HepG2 (cell line): Measurements from ENCODE around the gene PRMT7. TPM values are rescaled to one million over a fixed set of nuclear protein-coding genes. Genes with fewer than 3 reads are reported as not detected.

ENCODE experiments used
- HDAC1 ChIP-seq: sonication (generic); formaldehyde crosslinking; IDR thresholded peaks from 2 replicates; pipeline ENCODE4 v1.5.1; 2020; ENCODE audit warnings: mild to moderate bottlenecking, missing genetic modification reagents
- JARID2 ChIP-seq: sonication (generic); formaldehyde crosslinking; IDR thresholded peaks from 2 replicates; pipeline ENCODE4 v1.8.1; 2023; ENCODE audit warnings: missing genetic modification reagents, inconsistent platforms; ENCODE audit not compliant: insufficient replicate concordance
- MYC ChIP-seq: sonication (generic); formaldehyde crosslinking; IDR thresholded peaks from 2 replicates; pipeline ENCODE4 v1.9.0; 2021; ENCODE audit warnings: missing genetic modification reagents, borderline replicate concordance
- MZF1 ChIP-seq: sonication (generic); formaldehyde crosslinking; IDR thresholded peaks from 2 replicates; pipeline ENCODE4 v1.8.1; 2023; ENCODE audit warnings: mild to moderate bottlenecking, missing genetic modification reagents, borderline replicate concordance
- SOX5 ChIP-seq: IDR thresholded peaks from 2 replicates; pipeline ENCODE4 v1.6.1; 2016; ENCODE audit warnings: borderline replicate concordance
- ZNF749 ChIP-seq: sonication (generic); formaldehyde crosslinking; IDR thresholded peaks from 2 replicates; pipeline ENCODE4 v1.8.0; 2022; ENCODE audit warnings: mild to moderate bottlenecking, missing genetic modification reagents, moderate library complexity, borderline replicate concordance
- polyA plus RNA-seq, 8 experiments: library from polyadenylated mRNA; depleted of rRNA in 3 of 8; stranded (reverse) in 7 of 8; unstranded in 1 of 8; fragments of >200 nt; fragmentation: Illumina TruSeq in 4 of 8; extraction: Trizol in 4 of 8; gene quantifications; 2 replicates each; pipeline versions ENCODE4 v1.2.1 to v1.2.3, GENCODE V29; 2011 to 2016; ENCODE audit warnings: low read depth in 4 of 8, missing spikeins in 1 of 8, mixed read lengths in 1 of 8; ENCODE audit not compliant: insufficient read depth in 1 of 8
- total RNA-seq, 5 experiments: library from RNA; depleted of rRNA; stranded (reverse); fragments of >200 nt; fragmentation: Illumina TruSeq; extraction: Trizol; gene quantifications; 2 replicates each; pipeline ENCODE4 v1.2.3, GENCODE V29; 2016; ENCODE audit warnings: low read depth in 1 of 5
- TF ChIP-seq, protein P1 (sequence below): sonication (generic); formaldehyde crosslinking; IDR thresholded peaks from 2 replicates; pipeline ENCODE4 v1.5.0; 2020; ENCODE audit warnings: mild to moderate bottlenecking, missing genetic modification reagents
- TF ChIP-seq, protein P2 (sequence below), 2 experiments: fragments of 450-650 bp in 1 of 2; sonication (generic) in 1 of 2; formaldehyde crosslinking in 1 of 2; IDR thresholded peaks; 2 replicates each; pipeline versions ENCODE4 v1.6.1 to v1.8.0; 2016 to 2022; ENCODE audit warnings: antibody characterized with exemption in 1 of 2, mild to moderate bottlenecking in 1 of 2, missing genetic modification reagents in 1 of 2
- TF ChIP-seq, protein P3 (sequence below): sonication (generic); formaldehyde crosslinking; IDR thresholded peaks from 2 replicates; pipeline ENCODE4 v1.4.0; 2020; ENCODE audit warnings: missing genetic modification reagents

The PRMT7 gene
- total and polyA plus RNA-seq, 2 of the 13 experiments (the other 11 are each of a cell fraction or from before 2014, with no cell fraction given), result 47.5 to 55.0 TPM

DNA sequence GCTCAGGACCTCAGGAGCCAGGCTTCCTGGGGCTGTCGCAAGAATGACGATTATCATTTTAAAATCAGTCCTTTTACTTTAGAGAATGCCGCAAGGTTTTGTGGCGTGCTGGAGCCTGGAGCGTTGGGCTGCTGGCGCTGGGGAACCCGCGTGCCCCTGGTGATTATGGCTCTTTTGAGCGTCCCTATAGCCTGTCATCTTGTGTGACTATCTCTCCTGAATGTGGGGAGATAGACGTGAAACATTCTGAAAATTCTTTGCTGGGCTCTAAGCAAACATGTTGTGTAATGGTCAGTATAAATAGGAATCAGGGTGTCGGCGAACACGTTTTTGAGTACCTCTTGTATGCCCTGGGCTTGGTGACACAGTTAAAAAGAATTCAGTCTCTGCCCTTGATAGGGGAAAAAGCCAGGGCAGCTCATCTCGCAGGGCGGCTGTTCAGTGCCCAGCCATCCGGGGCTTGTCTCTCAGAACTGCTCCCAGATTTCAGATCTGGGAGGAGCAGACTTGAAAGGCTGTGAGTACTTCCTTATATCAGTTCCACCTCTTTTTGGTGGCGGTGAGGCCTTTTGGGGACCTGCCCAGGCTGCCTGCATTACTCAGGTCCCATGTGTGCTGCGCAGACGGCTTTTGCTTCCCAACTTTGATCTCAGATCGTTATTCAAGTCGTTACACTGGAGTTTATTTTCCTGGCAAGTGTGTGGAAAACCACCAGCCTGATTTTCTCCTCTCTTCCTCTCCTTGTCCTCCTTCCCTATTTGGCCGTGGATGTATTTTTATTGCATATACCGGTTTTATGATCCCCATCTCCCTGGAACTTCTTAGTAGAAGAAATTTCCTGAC, 45.5 kb upstream of the PRMT7 start (continued):
- TF ChIP-seq, protein P1, sequence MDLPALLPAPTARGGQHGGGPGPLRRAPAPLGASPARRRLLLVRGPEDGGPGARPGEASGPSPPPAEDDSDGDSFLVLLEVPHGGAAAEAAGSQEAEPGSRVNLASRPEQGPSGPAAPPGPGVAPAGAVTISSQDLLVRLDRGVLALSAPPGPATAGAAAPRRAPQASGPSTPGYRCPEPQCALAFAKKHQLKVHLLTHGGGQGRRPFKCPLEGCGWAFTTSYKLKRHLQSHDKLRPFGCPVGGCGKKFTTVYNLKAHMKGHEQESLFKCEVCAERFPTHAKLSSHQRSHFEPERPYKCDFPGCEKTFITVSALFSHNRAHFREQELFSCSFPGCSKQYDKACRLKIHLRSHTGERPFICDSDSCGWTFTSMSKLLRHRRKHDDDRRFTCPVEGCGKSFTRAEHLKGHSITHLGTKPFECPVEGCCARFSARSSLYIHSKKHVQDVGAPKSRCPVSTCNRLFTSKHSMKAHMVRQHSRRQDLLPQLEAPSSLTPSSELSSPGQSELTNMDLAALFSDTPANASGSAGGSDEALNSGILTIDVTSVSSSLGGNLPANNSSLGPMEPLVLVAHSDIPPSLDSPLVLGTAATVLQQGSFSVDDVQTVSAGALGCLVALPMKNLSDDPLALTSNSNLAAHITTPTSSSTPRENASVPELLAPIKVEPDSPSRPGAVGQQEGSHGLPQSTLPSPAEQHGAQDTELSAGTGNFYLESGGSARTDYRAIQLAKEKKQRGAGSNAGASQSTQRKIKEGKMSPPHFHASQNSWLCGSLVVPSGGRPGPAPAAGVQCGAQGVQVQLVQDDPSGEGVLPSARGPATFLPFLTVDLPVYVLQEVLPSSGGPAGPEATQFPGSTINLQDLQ (CRISPR knock-in tag), result peak; percentile 78
- no peak for TF ChIP-seq JARID2
- TF ChIP-seq MZF1 (CRISPR knock-in tag), result no peak
- TF ChIP-seq, protein P2, sequence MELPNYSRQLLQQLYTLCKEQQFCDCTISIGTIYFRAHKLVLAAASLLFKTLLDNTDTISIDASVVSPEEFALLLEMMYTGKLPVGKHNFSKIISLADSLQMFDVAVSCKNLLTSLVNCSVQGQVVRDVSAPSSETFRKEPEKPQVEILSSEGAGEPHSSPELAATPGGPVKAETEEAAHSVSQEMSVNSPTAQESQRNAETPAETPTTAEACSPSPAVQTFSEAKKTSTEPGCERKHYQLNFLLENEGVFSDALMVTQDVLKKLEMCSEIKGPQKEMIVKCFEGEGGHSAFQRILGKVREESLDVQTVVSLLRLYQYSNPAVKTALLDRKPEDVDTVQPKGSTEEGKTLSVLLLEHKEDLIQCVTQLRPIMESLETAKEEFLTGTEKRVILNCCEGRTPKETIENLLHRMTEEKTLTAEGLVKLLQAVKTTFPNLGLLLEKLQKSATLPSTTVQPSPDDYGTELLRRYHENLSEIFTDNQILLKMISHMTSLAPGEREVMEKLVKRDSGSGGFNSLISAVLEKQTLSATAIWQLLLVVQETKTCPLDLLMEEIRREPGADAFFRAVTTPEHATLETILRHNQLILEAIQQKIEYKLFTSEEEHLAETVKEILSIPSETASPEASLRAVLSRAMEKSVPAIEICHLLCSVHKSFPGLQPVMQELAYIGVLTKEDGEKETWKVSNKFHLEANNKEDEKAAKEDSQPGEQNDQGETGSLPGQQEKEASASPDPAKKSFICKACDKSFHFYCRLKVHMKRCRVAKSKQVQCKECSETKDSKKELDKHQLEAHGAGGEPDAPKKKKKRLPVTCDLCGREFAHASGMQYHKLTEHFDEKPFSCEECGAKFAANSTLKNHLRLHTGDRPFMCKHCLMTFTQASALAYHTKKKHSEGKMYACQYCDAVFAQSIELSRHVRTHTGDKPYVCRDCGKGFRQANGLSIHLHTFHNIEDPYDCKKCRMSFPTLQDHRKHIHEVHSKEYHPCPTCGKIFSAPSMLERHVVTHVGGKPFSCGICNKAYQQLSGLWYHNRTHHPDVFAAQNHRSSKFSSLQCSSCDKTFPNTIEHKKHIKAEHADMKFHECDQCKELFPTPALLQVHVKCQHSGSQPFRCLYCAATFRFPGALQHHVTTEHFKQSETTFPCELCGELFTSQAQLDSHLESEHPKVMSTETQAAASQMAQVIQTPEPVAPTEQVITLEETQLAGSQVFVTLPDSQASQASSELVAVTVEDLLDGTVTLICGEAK (IDR thresholded peaks at IDR 0.05), result no peak
- TF ChIP-seq, protein P2 (CRISPR knock-in tag; IDR thresholded peaks at IDR 0.05), result no peak; the same call in 1 of the 2 replicates
- TF ChIP-seq HDAC1, result peak; percentile 79
- peak; percentile 89; the same call in 1 of the 2 replicates for TF ChIP-seq SOX5 (CRISPR knock-in tag)
- TF ChIP-seq ZNF749 (CRISPR knock-in tag), result peak; percentile 53
- TF ChIP-seq, protein P3, sequence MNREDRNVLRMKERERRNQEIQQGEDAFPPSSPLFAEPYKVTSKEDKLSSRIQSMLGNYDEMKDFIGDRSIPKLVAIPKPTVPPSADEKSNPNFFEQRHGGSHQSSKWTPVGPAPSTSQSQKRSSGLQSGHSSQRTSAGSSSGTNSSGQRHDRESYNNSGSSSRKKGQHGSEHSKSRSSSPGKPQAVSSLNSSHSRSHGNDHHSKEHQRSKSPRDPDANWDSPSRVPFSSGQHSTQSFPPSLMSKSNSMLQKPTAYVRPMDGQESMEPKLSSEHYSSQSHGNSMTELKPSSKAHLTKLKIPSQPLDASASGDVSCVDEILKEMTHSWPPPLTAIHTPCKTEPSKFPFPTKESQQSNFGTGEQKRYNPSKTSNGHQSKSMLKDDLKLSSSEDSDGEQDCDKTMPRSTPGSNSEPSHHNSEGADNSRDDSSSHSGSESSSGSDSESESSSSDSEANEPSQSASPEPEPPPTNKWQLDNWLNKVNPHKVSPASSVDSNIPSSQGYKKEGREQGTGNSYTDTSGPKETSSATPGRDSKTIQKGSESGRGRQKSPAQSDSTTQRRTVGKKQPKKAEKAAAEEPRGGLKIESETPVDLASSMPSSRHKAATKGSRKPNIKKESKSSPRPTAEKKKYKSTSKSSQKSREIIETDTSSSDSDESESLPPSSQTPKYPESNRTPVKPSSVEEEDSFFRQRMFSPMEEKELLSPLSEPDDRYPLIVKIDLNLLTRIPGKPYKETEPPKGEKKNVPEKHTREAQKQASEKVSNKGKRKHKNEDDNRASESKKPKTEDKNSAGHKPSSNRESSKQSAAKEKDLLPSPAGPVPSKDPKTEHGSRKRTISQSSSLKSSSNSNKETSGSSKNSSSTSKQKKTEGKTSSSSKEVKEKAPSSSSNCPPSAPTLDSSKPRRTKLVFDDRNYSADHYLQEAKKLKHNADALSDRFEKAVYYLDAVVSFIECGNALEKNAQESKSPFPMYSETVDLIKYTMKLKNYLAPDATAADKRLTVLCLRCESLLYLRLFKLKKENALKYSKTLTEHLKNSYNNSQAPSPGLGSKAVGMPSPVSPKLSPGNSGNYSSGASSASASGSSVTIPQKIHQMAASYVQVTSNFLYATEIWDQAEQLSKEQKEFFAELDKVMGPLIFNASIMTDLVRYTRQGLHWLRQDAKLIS, result peak; percentile 48; the same call in 1 of the 2 replicates
- TF ChIP-seq MYC (CRISPR knock-in tag), result peak; percentile 16; the same call in 1 of the 2 replicates
